ENCODE results near the gene PTRHD1.
"Not testable (repeated sequence)": the region's sequence is repeated elsewhere in the genome, so short reads cannot be mapped to it uniquely, and the experiment has no call there.

Gene PTRHD1

GRCh38 chr2:24805811-24806660 lies 12.8 kb upstream of the PTRHD1 start:
- not testable (repeated sequence) for DNase-seq

GRCh38 chr2:24800487-24800886 lies 7.3 kb upstream of the PTRHD1 start:
- DNase-seq: not testable (repeated sequence)

- no peak for DNase-seq
These were observed 4.5 kb upstream of the PTRHD1 start for GRCh38 chr2:24797644-24798043.

- peak; percentile 37 to 55 for DNase-seq
These were observed 707 bp upstream of the PTRHD1 start for GRCh38 chr2:24793761-24794435.

GRCh38 chr2:24792542-24792873 lies 683 bp downstream of the PTRHD1 start:
- DNase-seq: peak in 1 of 2 experiments; percentile 52

- no peak for DNase-seq
These were observed 1.7 kb downstream of the PTRHD1 start for GRCh38 chr2:24791452-24791851.

GRCh38 chr2:24788816-24789215 lies 4.4 kb downstream of the PTRHD1 start:
- DNase-seq: no peak

- DNase-seq: no peak
These were observed 5.7 kb downstream of the PTRHD1 start for GRCh38 chr2:24787532-24787931.

- peak; percentile 51 to 75 for DNase-seq
These were observed 7.4 kb downstream of the PTRHD1 start for GRCh38 chr2:24785671-24786321.

GRCh38 chr2:24783641-24784040 lies 9.6 kb downstream of the PTRHD1 start:
- DNase-seq: no peak

- no peak for DNase-seq
These were observed 14.1 kb downstream of the PTRHD1 start for GRCh38 chr2:24779116-24779515.

- DNase-seq: no peak
These were observed 18.8 kb downstream of the PTRHD1 start for GRCh38 chr2:24774373-24774772.

GRCh38 chr2:24771764-24772586 lies 21.2 kb downstream of the PTRHD1 start:
- no peak for DNase-seq

- no peak for DNase-seq
These were observed 22.1 kb downstream of the PTRHD1 start for GRCh38 chr2:24771061-24771460.

GRCh38 chr2:24768601-24769000 lies 24.6 kb downstream of the PTRHD1 start:
- no peak for DNase-seq

GRCh38 chr2:24768013-24768412 lies 25.2 kb downstream of the PTRHD1 start:
- DNase-seq: no peak

GRCh38 chr2:24766609-24767008 lies 26.6 kb downstream of the PTRHD1 start:
- DNase-seq: no peak

GRCh38 chr2:24763843-24764242 lies 29.3 kb downstream of the PTRHD1 start:
- DNase-seq: no peak

GRCh38 chr2:24762518-24762917 lies 30.7 kb downstream of the PTRHD1 start:
- no peak for DNase-seq

- DNase-seq: no peak
These were observed 31.3 kb downstream of the PTRHD1 start for GRCh38 chr2:24761866-24762265.

- no peak for DNase-seq
These were observed 36.4 kb downstream of the PTRHD1 start for GRCh38 chr2:24756789-24757188.

GRCh38 chr2:24754985-24755705 lies 38.0 kb downstream of the PTRHD1 start:
- no peak for DNase-seq

All from NCI-H2081 (cell line).